ENCODE results near the gene KCNK3.

The KCNK3 gene

GRCh38 chr2:26738481-26738880 is 46.0 kb downstream of the KCNK3 start:
- DNase-seq (ENCODE audit: low read depth) = no peak
- no peak for TF ChIP-seq CTCF (conservative IDR thresholded peaks at IDR 0.05; ENCODE audit: low read length)

GRCh38 chr2:26739514-26739913 is 47.0 kb downstream of the KCNK3 start:
- H3K4me3 ChIP-seq (ENCODE audit: low read length) = no peak overlapping the region
- TF ChIP-seq CTCF (conservative IDR thresholded peaks at IDR 0.05; ENCODE audit: low read length) = no peak
- DNase-seq (ENCODE audit: low read depth) = no peak

More at GRCh38 chr2:26738481-26738880, 46.0 kb downstream of the KCNK3 start:
- H3K4me3 ChIP-seq (ENCODE audit: low read length) = no peak overlapping the region

- H3K4me3 ChIP-seq (ENCODE audit: low read length) = no peak overlapping the region
- DNase-seq (ENCODE audit: low read depth) = no peak
- TF ChIP-seq CTCF (conservative IDR thresholded peaks at IDR 0.05; ENCODE audit: low read length) = no peak
These were observed 47.8 kb downstream of the KCNK3 start for GRCh38 chr2:26740346-26740745.

- DNase-seq (ENCODE audit: low read depth) = no peak
- H3K4me3 ChIP-seq (ENCODE audit: low read length) = no peak overlapping the region
- TF ChIP-seq CTCF (conservative IDR thresholded peaks at IDR 0.05; ENCODE audit: low read length) = no peak
These were observed 48.4 kb downstream of the KCNK3 start for GRCh38 chr2:26740890-26741302.

GRCh38 chr2:26742048-26742770 is 49.7 kb downstream of the KCNK3 start:
- DNase-seq (ENCODE audit: low read depth) = no peak
- TF ChIP-seq CTCF (conservative IDR thresholded peaks at IDR 0.05; ENCODE audit: low read length) = no peak
- no peak overlapping the region for H3K4me3 ChIP-seq (ENCODE audit: low read length)

GRCh38 chr2:26743852-26744251 is 51.3 kb downstream of the KCNK3 start:
- H3K4me3 ChIP-seq (ENCODE audit: low read length) = no peak overlapping the region
- no peak for DNase-seq (ENCODE audit: low read depth)
- no peak for TF ChIP-seq CTCF (conservative IDR thresholded peaks at IDR 0.05; ENCODE audit: low read length)

GRCh38 chr2:26744953-26745352 is 52.4 kb downstream of the KCNK3 start:
- no peak for DNase-seq (ENCODE audit: low read depth)
- H3K4me3 ChIP-seq (ENCODE audit: low read length) = no peak overlapping the region
- TF ChIP-seq CTCF (conservative IDR thresholded peaks at IDR 0.05; ENCODE audit: low read length) = no peak
